T-helper 9 cell (primary cell): Measurements from ENCODE around the gene CYB5R4.
"Not testable (repeated sequence)": the region's sequence is repeated elsewhere in the genome, so short reads cannot be mapped to it uniquely, and the experiment has no call there.

ENCODE experiments used
- DNase-seq: peaks from one replicate; pipeline ENCODE4 v3.0.0-alpha.2; 2020

Gene CYB5R4

DNA sequence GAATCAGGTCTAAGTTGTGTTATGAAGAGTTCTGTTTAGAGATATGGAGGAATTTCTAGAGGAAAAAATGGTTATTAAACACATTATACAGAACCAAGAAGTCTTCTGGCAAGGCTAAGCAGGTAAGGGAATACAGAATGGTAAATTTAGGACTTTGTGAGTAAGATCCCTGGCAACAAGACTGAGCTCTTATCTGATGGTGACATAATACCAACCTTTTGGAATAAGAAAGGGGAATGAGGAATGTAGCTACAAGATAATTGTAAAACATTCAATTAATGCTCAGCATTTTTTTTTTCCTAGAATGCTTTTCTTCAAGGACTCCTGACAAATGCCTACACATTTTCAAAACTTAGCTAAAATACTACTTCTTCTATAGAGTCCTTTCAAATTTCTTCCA is 51.8 kb downstream of the CYB5R4 start:
- DNase-seq: no peak

DNA sequence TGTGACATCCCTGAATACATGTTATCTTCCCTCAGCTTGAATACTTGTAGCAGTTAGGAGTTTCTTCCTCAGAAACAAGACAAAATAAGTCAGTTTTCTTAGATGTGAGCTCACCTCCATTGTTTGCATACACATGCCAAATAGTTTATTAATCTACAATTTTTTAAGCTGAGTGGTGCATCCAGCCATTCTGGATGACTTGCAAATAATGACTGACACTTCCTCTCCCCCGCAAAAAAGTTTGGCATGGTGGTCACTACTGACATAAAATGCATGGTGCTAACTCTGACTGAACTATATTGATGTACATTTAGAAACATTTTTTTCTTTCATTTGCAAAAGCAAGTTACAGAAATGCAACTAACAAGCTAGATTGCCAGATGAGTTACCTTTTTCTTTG is 55.5 kb downstream of the CYB5R4 start:
- DNase-seq: no peak

DNA sequence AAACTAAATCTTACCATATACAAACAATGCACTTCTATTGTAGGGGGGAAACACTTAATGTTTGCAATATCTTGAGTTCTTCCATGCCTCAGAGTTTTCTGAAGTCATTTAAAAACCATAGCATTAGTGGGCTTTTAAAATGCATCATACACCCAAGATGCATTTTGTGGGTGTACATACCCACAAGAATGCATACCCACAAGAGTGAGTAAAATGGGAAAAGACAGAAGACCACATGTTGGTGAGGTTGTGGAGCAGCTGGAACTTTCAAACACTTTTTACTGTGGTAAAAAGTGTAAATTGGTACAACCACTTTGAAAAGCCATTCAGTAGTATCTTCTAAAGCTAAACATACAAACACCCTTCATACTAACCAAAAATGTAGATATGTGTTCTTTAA is 57.5 kb downstream of the CYB5R4 start:
- DNase-seq: no peak

- DNase-seq: no peak
Measured at GRCh38 chr6:83920017-83920416, 60.5 kb downstream of the CYB5R4 start.

DNA sequence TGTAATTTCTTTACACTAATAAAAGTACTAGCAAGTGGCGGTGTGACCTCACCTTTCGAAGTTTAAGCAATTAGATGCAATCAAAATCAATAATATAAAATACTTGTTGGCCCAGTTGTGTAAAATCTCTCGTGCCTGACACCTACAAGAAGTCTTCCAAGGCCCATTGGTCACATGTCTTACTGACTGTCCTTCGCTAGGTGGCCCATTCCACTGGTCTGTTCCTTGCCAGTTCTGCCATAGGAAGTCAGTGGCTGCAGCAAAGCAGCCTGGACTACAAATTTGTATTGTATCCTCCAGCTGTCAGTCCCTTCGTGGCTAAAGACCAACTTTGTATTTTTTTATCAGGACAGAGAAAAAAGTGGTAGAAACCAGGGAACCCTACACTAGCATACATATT is 61.8 kb downstream of the CYB5R4 start:
- DNase-seq: no peak

DNA sequence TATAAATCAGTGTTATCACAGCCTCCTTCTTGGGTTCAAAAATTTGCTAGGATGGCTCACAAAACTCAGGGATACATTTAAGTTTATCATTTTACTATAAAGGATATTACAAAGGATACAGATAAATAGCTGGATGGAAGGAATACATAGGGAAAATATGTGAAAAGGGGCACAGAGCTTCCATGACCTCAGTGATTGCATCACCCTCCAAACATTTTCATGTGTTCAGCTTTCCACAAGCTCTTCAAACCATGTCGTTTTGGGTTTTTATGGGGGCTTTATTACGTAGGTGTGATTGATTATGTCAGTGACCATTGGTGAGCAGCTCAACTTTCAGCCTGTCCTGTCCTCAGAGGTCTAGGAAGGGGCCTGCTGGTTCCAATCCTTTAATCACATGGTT is 68.0 kb downstream of the CYB5R4 start:
- no peak for DNase-seq

GRCh38 chr6:83928286-83928685 is 68.8 kb downstream of the CYB5R4 start:
- DNase-seq: no peak

GRCh38 chr6:83946201-83946833 is 86.8 kb downstream of the CYB5R4 start:
- DNase-seq: not testable (repeated sequence)

DNA sequence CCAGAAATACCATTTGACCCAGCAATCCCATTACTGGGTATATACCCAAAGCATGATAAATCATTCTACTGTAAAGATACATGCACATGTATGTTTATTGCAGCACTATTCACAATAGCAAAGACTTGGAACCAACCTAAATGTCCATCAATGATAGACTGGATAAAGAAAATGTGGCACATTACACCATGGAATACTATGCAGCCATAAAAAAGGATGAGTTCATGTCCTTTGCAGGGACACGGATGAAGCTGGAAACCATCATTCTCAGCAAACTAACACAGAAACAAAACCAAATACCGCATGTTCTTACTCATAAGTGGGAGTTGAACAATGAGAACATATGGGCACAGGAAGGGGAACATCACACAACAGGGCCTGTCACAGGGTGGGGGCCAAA is 88.5 kb downstream of the CYB5R4 start:
- not testable (repeated sequence) for DNase-seq

DNA sequence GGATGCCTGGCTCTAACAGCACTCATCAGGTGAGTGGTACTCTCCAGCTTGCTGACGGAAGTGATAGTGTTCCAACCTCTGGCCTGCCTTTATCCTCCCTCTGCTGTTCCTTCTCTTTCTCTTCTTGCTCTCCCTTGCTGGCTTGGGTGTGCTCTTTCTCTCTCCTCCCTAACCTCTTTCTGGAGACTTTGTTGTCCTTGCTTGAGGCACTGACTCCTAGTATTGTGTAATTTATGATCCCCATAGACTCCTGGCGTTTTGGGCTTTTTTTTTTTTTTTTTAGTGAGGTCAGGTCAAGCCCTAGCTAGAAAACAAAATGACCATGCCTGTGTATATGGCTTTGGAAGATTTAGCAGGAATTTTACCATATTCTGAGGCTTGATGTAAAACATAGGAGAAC is 89.4 kb downstream of the CYB5R4 start:
- DNase-seq: no peak

DNA sequence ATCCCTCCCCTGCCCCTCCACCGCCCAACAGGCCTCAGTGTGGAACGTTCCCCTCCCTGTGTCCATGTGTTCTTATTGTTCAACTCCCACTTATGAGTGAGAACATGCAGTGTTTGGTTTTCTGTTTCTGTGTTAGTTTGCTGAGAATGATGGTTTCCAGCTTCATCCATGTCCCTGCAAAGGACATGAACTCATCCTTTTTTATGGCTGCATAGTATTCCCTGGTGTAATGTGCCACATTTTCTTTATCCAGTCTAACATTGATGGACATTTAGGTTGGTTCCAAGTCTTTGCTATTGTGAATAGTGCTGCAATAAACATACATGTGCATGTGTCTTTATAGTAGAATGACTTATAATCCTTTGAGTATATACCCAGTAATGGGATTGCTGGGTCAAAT is 91.9 kb downstream of the CYB5R4 start:
- not testable (repeated sequence) for DNase-seq

DNA sequence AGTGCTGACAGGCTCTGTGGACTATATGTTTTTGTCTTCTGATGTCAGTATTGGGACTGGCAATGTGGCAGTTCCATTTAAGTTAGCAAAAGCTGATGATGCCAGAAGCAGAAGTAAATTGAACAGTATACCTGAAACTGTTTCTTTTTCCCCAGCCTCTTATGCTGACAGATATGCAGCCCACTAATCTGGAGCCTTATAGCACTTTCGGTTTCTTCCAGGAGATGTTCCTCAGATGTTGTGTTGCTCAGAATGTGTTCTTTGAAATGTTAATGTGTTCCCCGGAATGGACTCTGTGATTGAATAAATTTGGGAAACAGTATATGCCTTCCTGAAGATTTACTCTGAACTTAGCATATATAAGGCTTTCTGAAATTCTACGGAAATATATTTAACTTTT is 93.3 kb downstream of the CYB5R4 start:
- DNase-seq: no peak

DNA sequence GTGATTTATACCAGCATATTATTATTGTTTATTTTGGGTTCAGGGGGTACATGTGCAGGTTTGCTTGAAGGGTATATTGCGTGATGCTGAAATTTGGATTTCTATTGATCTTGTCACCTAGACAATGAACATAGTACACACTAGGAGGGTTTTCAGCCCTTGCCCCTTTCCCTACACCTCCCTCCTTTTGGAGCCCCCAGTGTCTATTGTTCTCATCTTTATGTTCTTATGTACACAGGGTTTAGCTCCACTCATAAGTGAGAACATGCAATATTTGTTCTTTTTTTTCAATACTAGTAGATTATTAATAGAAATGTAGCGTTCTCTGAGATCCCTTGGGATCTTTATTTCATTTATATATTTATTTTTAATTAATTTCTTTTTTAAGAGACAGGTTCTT is 94.9 kb downstream of the CYB5R4 start:
- DNase-seq: no peak

DNA sequence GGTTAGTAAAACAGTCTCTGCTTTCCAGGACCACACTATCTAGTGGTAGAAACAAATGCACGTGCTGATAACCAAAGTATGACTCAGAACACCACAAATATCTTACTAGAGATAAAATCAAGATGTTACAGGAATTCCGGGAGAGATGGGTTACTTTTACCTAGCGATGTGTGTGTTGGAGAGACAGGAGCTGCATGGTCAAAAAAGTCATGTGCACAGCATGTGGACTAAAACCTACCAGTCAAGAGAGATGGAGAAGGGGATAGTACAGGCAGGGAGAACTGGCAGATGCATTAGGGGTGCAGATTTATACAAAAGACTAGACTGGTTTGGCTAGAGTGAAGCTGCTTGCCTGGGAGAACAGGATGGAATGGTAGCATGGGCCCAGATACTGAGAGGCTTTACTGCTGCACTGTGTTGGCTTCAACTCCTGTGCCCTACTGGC is 98.8 kb downstream of the CYB5R4 start:
- no peak for DNase-seq

- DNase-seq: no peak
Measured at GRCh38 chr6:83960664-83961063, 101.2 kb downstream of the CYB5R4 start.

DNA sequence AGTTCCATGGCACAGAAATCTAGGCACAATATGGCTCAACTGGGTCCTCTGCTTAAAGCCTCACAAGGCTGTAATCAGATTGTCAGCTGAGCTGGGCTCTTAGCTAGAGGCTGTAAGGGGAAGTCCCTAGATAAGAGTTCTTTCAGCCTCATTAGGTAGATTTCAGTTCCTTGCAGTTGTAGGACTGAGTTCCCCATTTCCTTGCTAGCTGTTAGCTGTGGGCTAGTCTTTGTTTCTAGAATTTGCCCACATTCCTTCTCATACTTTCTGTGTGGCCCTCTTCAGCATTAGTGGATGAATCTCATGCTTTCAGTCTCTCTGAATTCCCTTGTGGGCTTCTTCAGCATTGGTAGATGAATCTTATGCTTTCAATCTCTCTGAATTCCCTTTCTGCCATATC is 103.1 kb downstream of the CYB5R4 start:
- no peak for DNase-seq

DNA sequence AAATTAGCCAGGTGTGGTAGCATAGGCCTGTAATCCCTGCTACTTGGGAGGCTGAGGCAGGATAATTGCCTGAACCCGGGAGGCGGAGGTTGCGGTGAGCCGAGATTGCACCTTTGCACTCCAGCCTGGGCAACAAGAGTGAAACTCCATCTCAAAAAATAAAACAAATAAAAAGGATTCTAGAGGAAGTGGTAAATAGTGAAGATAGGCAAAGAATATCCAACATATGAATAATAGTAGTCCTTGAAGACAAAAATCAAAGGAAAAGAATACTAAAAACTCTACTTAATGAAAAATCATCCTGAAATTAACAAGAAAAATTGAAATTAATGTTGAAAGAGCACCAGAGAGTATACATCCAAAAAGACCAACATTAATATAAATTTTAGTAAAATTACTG is 107.0 kb downstream of the CYB5R4 start:
- DNase-seq: no peak

DNA sequence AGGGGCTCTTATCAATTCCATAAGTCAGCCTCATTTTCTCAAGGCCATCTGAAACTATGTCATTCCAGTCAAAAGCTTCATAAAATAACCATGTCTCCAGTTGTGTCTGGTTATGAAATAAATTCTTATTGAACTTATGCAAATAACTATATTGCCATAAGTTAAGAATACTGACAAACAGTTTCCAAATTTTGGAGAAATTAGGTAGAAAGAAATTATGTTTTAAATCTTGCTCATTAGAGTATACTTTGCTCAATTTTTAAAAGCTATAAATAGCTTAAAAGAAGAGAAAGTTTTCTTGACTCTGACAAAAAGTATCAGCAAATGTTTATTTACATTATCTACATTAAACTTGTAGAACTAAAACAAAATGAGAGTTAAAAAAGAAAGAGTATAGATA is 111.1 kb downstream of the CYB5R4 start:
- DNase-seq: no peak

GRCh38 chr6:83974409-83975050 is 115.0 kb downstream of the CYB5R4 start:
- DNase-seq: no peak

GRCh38 chr6:83976037-83976755 is 116.7 kb downstream of the CYB5R4 start:
- DNase-seq: no peak

GRCh38 chr6:83976871-83977270 is 117.4 kb downstream of the CYB5R4 start:
- no peak for DNase-seq

DNA sequence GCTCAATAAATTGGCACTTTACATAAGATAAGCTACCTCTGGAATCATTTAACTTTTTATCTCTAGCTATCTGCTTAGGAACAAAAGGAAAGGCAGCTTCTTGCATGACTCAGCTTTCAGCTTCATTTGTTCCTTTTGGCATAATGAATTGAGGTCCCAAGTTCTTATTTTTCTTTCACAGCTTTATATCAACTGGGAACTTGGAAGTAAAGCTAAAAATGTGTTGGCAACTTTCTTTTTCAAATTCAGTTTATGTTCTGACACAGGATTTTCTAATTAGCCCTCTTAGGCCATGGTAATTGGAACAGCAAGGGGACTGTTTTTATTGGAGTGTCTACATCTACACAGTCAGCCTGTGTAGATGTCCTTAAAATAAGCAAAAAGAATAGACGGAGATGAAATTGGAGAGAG is 118.8 kb downstream of the CYB5R4 start:
- no peak for DNase-seq

- no peak for DNase-seq
Measured at GRCh38 chr6:83978997-83979396, 119.5 kb downstream of the CYB5R4 start.

DNA sequence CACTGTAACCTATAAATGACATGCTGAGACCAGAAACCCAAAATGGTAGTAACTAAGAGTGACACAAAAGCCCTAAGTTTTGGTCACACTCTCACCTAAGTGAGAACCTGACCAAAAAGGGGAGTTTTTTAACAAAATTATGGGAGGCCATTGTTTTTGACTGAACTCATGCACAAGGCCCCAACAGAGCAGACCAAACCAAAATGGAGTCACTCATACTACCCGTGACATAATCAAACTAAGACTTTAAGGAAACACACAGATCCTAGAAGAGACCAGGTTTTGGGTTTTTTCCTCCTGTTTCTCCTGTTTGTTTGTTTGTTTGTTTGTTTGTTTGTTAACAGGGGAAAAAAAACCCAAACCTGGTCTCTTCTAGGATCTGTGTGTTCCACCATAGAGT is 124.9 kb downstream of the CYB5R4 start:
- DNase-seq: no peak
